Measurements from ENCODE around the gene TLK2. TPM values are rescaled to one million over a fixed set of nuclear protein-coding genes. Genes with fewer than 3 reads are reported as not detected.

Gene TLK2
- total RNA-seq, 4 donors from 2014 or later, result 45.8 to 78.1 (median 54.1) TPM

GRCh38 chr17:62628831-62629555, 150.4 kb downstream of the TLK2 start:
- no peak for DNase-seq
- intact Hi-C loops (cut with DNase I), result no loop called here
- 42 to 43% methylated on average over 10 to 11 of the region's 19 CpGs for WGBS, 2 donors
- Histone ChIP-seq H3K27me3 (no peaks in the 10 kb centered on the region), H3K4me3 (replicated peaks in 1 of 3) (peak overlapping the region in 1 of 3 donors; percentile 38), H3K4me1 (peaks cover 6 to 22% of the 10 kb centered on the region in 2 donors), H3K9me3 (no peaks in the 10 kb centered on the region), H3K36me3 (no peaks in the 10 kb centered on the region), H3K27ac (peak overlapping the region in 1 of 3 donors; percentile 70)
- no peak for TF ChIP-seq CTCF (IDR thresholded peaks at IDR 0.05)
- TF ChIP-seq POLR2A (IDR thresholded peaks at IDR 0.05), result no peak

GRCh38 chr17:62629556-62630364, 151.1 kb downstream of the TLK2 start:
- no peak for TF ChIP-seq CTCF (IDR thresholded peaks at IDR 0.05)
- no peak for TF ChIP-seq POLR2A (IDR thresholded peaks at IDR 0.05)
- no peak for DNase-seq
- intact Hi-C loops (cut with DNase I), result no loop called here
- no peaks in the 10 kb centered on the region for H3K9me3 ChIP-seq
- H3K27me3 ChIP-seq, result no peaks in the 10 kb centered on the region
- 78 to 90% methylated on average over 16 to 19 of the region's 19 CpGs for WGBS, 2 donors
- no peak overlapping the region for H3K4me3 ChIP-seq (replicated peaks in 1 of 3)
- H3K27ac ChIP-seq, result no peak overlapping the region
- no peaks in the 10 kb centered on the region for H3K36me3 ChIP-seq
- H3K4me1 ChIP-seq, result peaks cover 6 to 22% of the 10 kb centered on the region in 2 donors

GRCh38 chr17:62630365-62631085, 151.9 kb downstream of the TLK2 start:
- Histone ChIP-seq H3K9me3 (no peaks in the 10 kb centered on the region), H3K4me3 (replicated peaks in 1 of 3) (no peak overlapping the region), H3K27ac (no peak overlapping the region), H3K27me3 (no peaks in the 10 kb centered on the region), H3K4me1 (peaks cover 6 to 22% of the 10 kb centered on the region in 2 donors), H3K36me3 (no peaks in the 10 kb centered on the region)
- no peak for DNase-seq
- TF ChIP-seq POLR2A (IDR thresholded peaks at IDR 0.05) (no peak), CTCF (IDR thresholded peaks at IDR 0.05) (no peak)
- 83 to 86% methylated on average over 11 to 12 of the region's 12 CpGs for WGBS, 2 donors
- intact Hi-C loops (cut with DNase I), result no loop called here

- Histone ChIP-seq H3K36me3 (no peaks in the 10 kb centered on the region), H3K27me3 (no peaks in the 10 kb centered on the region), H3K9me3 (no peaks in the 10 kb centered on the region), H3K27ac (no peak overlapping the region), H3K4me1 (peaks cover 6 to 22% of the 10 kb centered on the region in 2 donors), H3K4me3 (replicated peaks in 1 of 3) (no peak overlapping the region)
- intact Hi-C loops (cut with DNase I), result no loop called here
- WGBS, 2 donors, result 88 to 93% methylated on average over 12 to 22 of the region's 23 CpGs
- DNase-seq, result no peak
- no peak for TF ChIP-seq CTCF (IDR thresholded peaks at IDR 0.05)
- TF ChIP-seq POLR2A (IDR thresholded peaks at IDR 0.05), result no peak
Measured at GRCh38 chr17:62631086-62631935, 152.7 kb downstream of the TLK2 start.

All from thyroid gland (tissue), 4 donors.